Naive thymus-derived CD4-positive, alpha-beta T cell (primary cell): ENCODE data around the gene OTX1. TPM values are rescaled to one million over a fixed set of nuclear protein-coding genes. Genes with fewer than 3 reads are reported as not detected.

ENCODE experiments used
- ATAC-seq: fragments of 150-1000 bp; cut with Tn5 transposase; 2 replicates; pipeline ENCODE4 v1.10.0; 2021; ENCODE audit warnings: mild to moderate bottlenecking, moderate library complexity
- CTCF ChIA-PET: fragments of 350-600 bp; sonication (Branson Sonifier 250); formaldehyde crosslinking; loops from one replicate; lab custom pipeline; 2021; ENCODE audit warnings: antibody characterized with exemption; lab: Charles Lee
- POLR2A ChIA-PET: fragments of 350-600 bp; sonication (Branson Sonifier 250); formaldehyde crosslinking; loops from one replicate; lab custom pipeline; 2021; ENCODE audit warnings: antibody characterized with exemption, inconsistent platforms; lab: Charles Lee
- DNase-seq, 9 donors: peaks; one replicate each; pipeline versions ENCODE4 v3.0.0 to v3.0.0-alpha.2; 2020 to 2022; ENCODE audit warnings: mixed read lengths in 1 of 9
- H3K27ac ChIP-seq: one replicate; pipeline ENCODE4 v1.7.0; 2013; ENCODE audit warnings: mild to moderate bottlenecking, low read depth, low read length, moderate library complexity
- H3K27me3 ChIP-seq, 2 donors: one replicate each; pipeline ENCODE4 v1.7.0; 2013; ENCODE audit warnings: low read length in 2 of 2, mild to moderate bottlenecking in 2 of 2, moderate library complexity in 2 of 2; ENCODE audit not compliant: control insufficient read depth in 2 of 2, insufficient read depth in 2 of 2
- H3K36me3 ChIP-seq, 3 experiments: 1 replicate in 2 of 3; 2 replicates in 1 of 3; pipeline ENCODE4 v1.7.0; 2013; ENCODE audit warnings: low read length in 3 of 3, mild to moderate bottlenecking in 3 of 3, moderate library complexity in 1 of 3; ENCODE audit not compliant: insufficient read depth in 3 of 3, control insufficient read depth in 2 of 3
- H3K4me1 ChIP-seq, 2 donors: one replicate each; pipeline ENCODE4 v1.7.0; 2013; ENCODE audit warnings: low read length in 2 of 2, mild to moderate bottlenecking in 2 of 2, moderate library complexity in 1 of 2; ENCODE audit not compliant: control insufficient read depth in 2 of 2, insufficient read depth in 2 of 2
- H3K4me3 ChIP-seq: 2 replicates; pipeline ENCODE4 v1.7.0; 2013; ENCODE audit warnings: mild to moderate bottlenecking, low read length
- H3K9me3 ChIP-seq, 3 experiments: 1 replicate in 2 of 3; 2 replicates in 1 of 3; pipeline ENCODE4 v1.7.0; 2013; ENCODE audit warnings: low read length in 3 of 3; ENCODE audit not compliant: control insufficient read depth in 2 of 3
- H3K27ac Mint-ChIP-seq, 9 donors: one replicate each; pipeline ENCODE4 v1.8.0; 2020 to 2022; ENCODE audit warnings: mixed read lengths in 9 of 9, mild to moderate bottlenecking in 8 of 9, moderate library complexity in 5 of 9, inconsistent platforms in 2 of 9
- H3K27me3 Mint-ChIP-seq, 5 donors: one replicate each; pipeline ENCODE4 v1.8.0; 2021 to 2022; ENCODE audit warnings: mixed read lengths in 5 of 5, mild to moderate bottlenecking in 1 of 5
- H3K36me3 Mint-ChIP-seq, 5 donors: one replicate each; pipeline ENCODE4 v1.8.0; 2020 to 2022; ENCODE audit warnings: mixed read lengths in 5 of 5, mild to moderate bottlenecking in 3 of 5, inconsistent platforms in 1 of 5
- H3K4me1 Mint-ChIP-seq, 7 donors: one replicate each; pipeline ENCODE4 v1.8.0; 2020 to 2022; ENCODE audit warnings: mixed read lengths in 7 of 7, mild to moderate bottlenecking in 3 of 7, inconsistent platforms in 1 of 7
- H3K4me3 Mint-ChIP-seq, 10 donors: one replicate each; pipeline ENCODE4 v1.8.0; 2020 to 2022; ENCODE audit warnings: mild to moderate bottlenecking in 10 of 10, mixed read lengths in 10 of 10, moderate library complexity in 6 of 10, inconsistent platforms in 2 of 10
- H3K9me3 Mint-ChIP-seq, 11 donors: one replicate each; pipeline ENCODE4 v1.8.0; 2020 to 2022; ENCODE audit warnings: mixed read lengths in 11 of 11, mild to moderate bottlenecking in 4 of 11, inconsistent platforms in 1 of 11, moderate library complexity in 1 of 11
- intact Hi-C, 2 donors: fragments of 100-400 bp; cut with micrococcal nuclease; formaldehyde crosslinking; loops; one replicate each; pipeline ENCODE4 v1.15.1; 2023
- polyA plus RNA-seq, 2 donors: library from polyadenylated mRNA; unstranded; fragments of 300-500 nt; fragmentation: Illumina TruSeq; gene quantifications; one replicate each; pipeline ENCODE4 v1.2.3, GENCODE V29; 2021
- total RNA-seq, 6 experiments: library from RNA in 5 of 6; stranded (reverse) in 5 of 6; gene quantifications; 1 replicate in 5 of 6; 2 replicates in 1 of 6; pipeline ENCODE4 v1.2.3 and lab custom pipeline; 2021 to 2026

The OTX1 gene
- total and polyA plus RNA-seq, 7 experiments from 2014 or later: not detected

GRCh38 chr2:63078852-63079606, 28.4 kb downstream of the OTX1 start:
- no peak overlapping the region for H3K27ac Mint-ChIP-seq
- H3K27ac ChIP-seq: no peak overlapping the region
- H3K27me3 ChIP-seq: peaks cover 0 to 3% of the 10 kb centered on the region in 2 donors
- DNase-seq: no peak
- ChIA-PET POLR2A (no interaction called here), CTCF (no interaction called here)
- no peak overlapping the region for H3K4me3 ChIP-seq
- H3K4me1 ChIP-seq: no peaks in the 10 kb centered on the region
- no peak for ATAC-seq
- no peaks in the 10 kb centered on the region for H3K4me1 Mint-ChIP-seq
- peaks cover 7 to 52% (median 22%) of the 10 kb centered on the region in 5 donors for H3K27me3 Mint-ChIP-seq
- no peaks in the 10 kb centered on the region for H3K9me3 ChIP-seq
- H3K4me3 Mint-ChIP-seq: no peak overlapping the region
- H3K36me3 Mint-ChIP-seq: no peaks in the 10 kb centered on the region
- H3K9me3 Mint-ChIP-seq: no peaks in the 10 kb centered on the region
- intact Hi-C loops: no loop called here
- no peaks in the 10 kb centered on the region for H3K36me3 ChIP-seq

- H3K4me1 Mint-ChIP-seq: no peaks in the 10 kb centered on the region
These were observed 30.8 kb downstream of the OTX1 start for GRCh38 chr2:63081404-63081803.

GRCh38 chr2:63086687-63087086, 36.1 kb downstream of the OTX1 start:
- Histone ChIP-seq H3K9me3 (no peaks in the 10 kb centered on the region), H3K36me3 (no peaks in the 10 kb centered on the region), H3K4me3 (no peak overlapping the region), H3K27me3 (no peaks in the 10 kb centered on the region), H3K27ac (no peak overlapping the region), H3K4me1 (no peaks in the 10 kb centered on the region)
- H3K4me3 Mint-ChIP-seq: no peak overlapping the region
- H3K27me3 Mint-ChIP-seq: peaks cover 3 to 28% (median 18%) of the 10 kb centered on the region in 5 donors
- DNase-seq (no peak), ATAC-seq (no peak)
- no peak overlapping the region for H3K27ac Mint-ChIP-seq
- no peaks in the 10 kb centered on the region for H3K4me1 Mint-ChIP-seq
- peaks cover 0 to 16% (median 0%) of the 10 kb centered on the region in 11 donors for H3K9me3 Mint-ChIP-seq
- ChIA-PET POLR2A (interaction anchor here (0.6 kb wide), 1 partner anchor 57 kb away, joined by 4 read pairs; no protein-coding TSS in a partner anchor), CTCF (no interaction called here)
- intact Hi-C loops: no loop called here
- no peaks in the 10 kb centered on the region for H3K36me3 Mint-ChIP-seq

More at GRCh38 chr2:63081404-63081803, 30.8 kb downstream of the OTX1 start:
- H3K27ac ChIP-seq: no peak overlapping the region
- intact Hi-C loops: no loop called here
- H3K27ac Mint-ChIP-seq: no peak overlapping the region
- DNase-seq: no peak
- no peak for ATAC-seq
- H3K9me3 Mint-ChIP-seq: peaks cover 0 to 8% (median 0%) of the 10 kb centered on the region in 11 donors
- H3K9me3 ChIP-seq: no peaks in the 10 kb centered on the region
- peaks cover 0 to 3% of the 10 kb centered on the region in 2 donors for H3K27me3 ChIP-seq
- H3K27me3 Mint-ChIP-seq: peaks cover 10 to 57% (median 26%) of the 10 kb centered on the region in 5 donors
- CTCF ChIA-PET: no interaction called here
- H3K36me3 Mint-ChIP-seq: no peaks in the 10 kb centered on the region
- no peaks in the 10 kb centered on the region for H3K36me3 ChIP-seq
- H3K4me3 ChIP-seq: no peak overlapping the region
- no peaks in the 10 kb centered on the region for H3K4me1 ChIP-seq
- POLR2A ChIA-PET: no interaction called here
- no peak overlapping the region for H3K4me3 Mint-ChIP-seq

GRCh38 chr2:63092401-63092800, 41.8 kb downstream of the OTX1 start:
- H3K27ac ChIP-seq: no peak overlapping the region
- ATAC-seq: no peak
- CTCF ChIA-PET: no interaction called here

GRCh38 chr2:63092857-63093256, 42.2 kb downstream of the OTX1 start:
- Mint-ChIP-seq H3K36me3 (no peaks in the 10 kb centered on the region), H3K27me3 (peaks cover 0 to 31% (median 14%) of the 10 kb centered on the region in 5 donors), H3K9me3 (peaks cover 0 to 18% (median 4%) of the 10 kb centered on the region in 11 donors), H3K4me1 (no peaks in the 10 kb centered on the region), H3K27ac (no peak overlapping the region), H3K4me3 (no peak overlapping the region)
- Histone ChIP-seq H3K36me3 (no peaks in the 10 kb centered on the region), H3K4me3 (no peak overlapping the region), H3K27ac (no peak overlapping the region), H3K27me3 (no peaks in the 10 kb centered on the region), H3K9me3 (no peaks in the 10 kb centered on the region), H3K4me1 (no peaks in the 10 kb centered on the region)
- ATAC-seq: no peak
- no peak for DNase-seq
- CTCF ChIA-PET: no interaction called here
- intact Hi-C loops: no loop called here
- POLR2A ChIA-PET: no interaction called here

More at GRCh38 chr2:63092401-63092800, 41.8 kb downstream of the OTX1 start:
- no peak for DNase-seq
- intact Hi-C loops: no loop called here
- Mint-ChIP-seq H3K9me3 (peaks cover 0 to 14% (median 4%) of the 10 kb centered on the region in 11 donors), H3K4me1 (no peaks in the 10 kb centered on the region), H3K27me3 (peaks cover 0 to 31% (median 14%) of the 10 kb centered on the region in 5 donors), H3K27ac (no peak overlapping the region), H3K36me3 (no peaks in the 10 kb centered on the region), H3K4me3 (no peak overlapping the region)
- no peaks in the 10 kb centered on the region for H3K36me3 ChIP-seq
- H3K9me3 ChIP-seq: no peaks in the 10 kb centered on the region
- POLR2A ChIA-PET: no interaction called here
- H3K27me3 ChIP-seq: no peaks in the 10 kb centered on the region
- H3K4me1 ChIP-seq: no peaks in the 10 kb centered on the region
- H3K4me3 ChIP-seq: no peak overlapping the region

- Mint-ChIP-seq H3K4me1 (no peaks in the 10 kb centered on the region), H3K27me3 (peaks cover 0 to 31% (median 14%) of the 10 kb centered on the region in 5 donors), H3K4me3 (no peak overlapping the region), H3K27ac (no peak overlapping the region), H3K36me3 (no peaks in the 10 kb centered on the region), H3K9me3 (peaks cover 0 to 18% (median 4%) of the 10 kb centered on the region in 11 donors)
- POLR2A ChIA-PET: no interaction called here
- DNase-seq (no peak), ATAC-seq (no peak)
- intact Hi-C loops: no loop called here
- H3K4me3 ChIP-seq: no peak overlapping the region
- no peaks in the 10 kb centered on the region for H3K27me3 ChIP-seq
- H3K9me3 ChIP-seq: no peaks in the 10 kb centered on the region
- H3K4me1 ChIP-seq: no peaks in the 10 kb centered on the region
- H3K27ac ChIP-seq: no peak overlapping the region
- no peaks in the 10 kb centered on the region for H3K36me3 ChIP-seq
- CTCF ChIA-PET: no interaction called here
These were observed 42.9 kb downstream of the OTX1 start for GRCh38 chr2:63093502-63093901.

- Mint-ChIP-seq H3K4me1 (no peaks in the 10 kb centered on the region), H3K4me3 (no peak overlapping the region), H3K9me3 (peaks cover 0 to 27% (median 4%) of the 10 kb centered on the region in 11 donors), H3K27ac (no peak overlapping the region), H3K36me3 (no peaks in the 10 kb centered on the region), H3K27me3 (peaks cover 0 to 19% (median 14%) of the 10 kb centered on the region in 5 donors)
- Histone ChIP-seq H3K36me3 (no peaks in the 10 kb centered on the region), H3K27ac (no peak overlapping the region), H3K4me1 (no peaks in the 10 kb centered on the region), H3K4me3 (no peak overlapping the region), H3K27me3 (no peaks in the 10 kb centered on the region), H3K9me3 (no peaks in the 10 kb centered on the region)
- ChIA-PET CTCF (no interaction called here), POLR2A (no interaction called here)
- DNase-seq: no peak
- intact Hi-C loops: no loop called here
- no peak for ATAC-seq
These were observed 45.9 kb downstream of the OTX1 start for GRCh38 chr2:63096491-63096890.
